Ovary (tissue), 3 donors: Measurements from ENCODE around the gene IFT74.

Source experiments
- CTCF ChIP-seq, 3 donors: fragments of 450-650 bp in 2 of 3; fragments of 200-600 bp in 1 of 3; IDR thresholded peaks; one replicate each; pipeline versions ENCODE4 v1.5.1 to v1.8.0; 2016 to 2022; ENCODE audit warnings: antibody characterized with exemption in 3 of 3, mild to moderate bottlenecking in 1 of 3
- EP300 ChIP-seq: sonication (generic); formaldehyde crosslinking; IDR thresholded peaks from one replicate; pipeline ENCODE4 v1.6.1; 2017; ENCODE audit warnings: antibody characterized with exemption
- POLR2A ChIP-seq: fragments of 450-650 bp; IDR thresholded peaks from one replicate; pipeline ENCODE4 v1.6.1; 2017; ENCODE audit warnings: antibody characterized with exemption, mild to moderate bottlenecking, moderate library complexity
- donor health status: DM: no; HTN: no; CAD: no.

- TF ChIP-seq CTCF (IDR thresholded peaks at IDR 0.05) = no peak
- no peak for TF ChIP-seq POLR2A
- TF ChIP-seq EP300 = no peak
These were observed 109.1 kb downstream of the IFT74 start for GRCh38 chr9:27065288-27065687.
